H1 (cell line): ENCODE measurements around the gene MLN. TPM values are rescaled to one million over a fixed set of nuclear protein-coding genes. Genes with fewer than 3 reads are reported as not detected.

ENCODE experiments used
- HDAC6 ChIP-seq: IDR thresholded peaks from one replicate; pipeline ENCODE4 v1.7.1; 2012; ENCODE audit warnings: low read depth, mild to moderate bottlenecking, inconsistent platforms, low read length, moderate library complexity
- JUND ChIP-seq: IDR thresholded peaks from 2 replicates; pipeline ENCODE4 v1.6.1; 2011; ENCODE audit warnings: mild to moderate bottlenecking, improper control_type of control experiment, low read length
- polyA plus RNA-seq, 7 experiments: library from polyadenylated mRNA; depleted of rRNA in 3 of 7; stranded (reverse) in 5 of 7; unstranded in 2 of 7; fragments of >200 nt in 5 of 7; fragments of 200-250 nt in 2 of 7; gene quantifications; 1 replicate in 5 of 7; 2 replicates in 1 of 7; 4 replicates in 1 of 7; pipeline versions ENCODE4 v1.2.1 to v1.2.3, GENCODE V29; 2011 to 2013; ENCODE audit warnings: missing spikeins in 2 of 7, mixed read lengths in 2 of 7
- total RNA-seq: library from RNA; stranded (reverse); fragmentation: NEBNext Ultra II Directional; extraction: Animal tissue kit (Norgen Biotek cat#: 25700); gene quantifications from 2 replicates; pipeline ENCODE4 v1.2.1, GENCODE V29; 2021
- TF ChIP-seq, protein P1 (sequence below): fragments of 300-600 bp; sonication (generic); IDR thresholded peaks from 2 replicates; pipeline ENCODE4 v1.7.1; 2012; ENCODE audit warnings: low read length, moderate library complexity, mild to moderate bottlenecking, inconsistent platforms; ENCODE audit not compliant: insufficient replicate concordance

The MLN gene
- total and polyA plus RNA-seq, 2 of the 8 experiments (the other 6 are each of a cell fraction or from before 2014, with no cell fraction given): not detected

DNA sequence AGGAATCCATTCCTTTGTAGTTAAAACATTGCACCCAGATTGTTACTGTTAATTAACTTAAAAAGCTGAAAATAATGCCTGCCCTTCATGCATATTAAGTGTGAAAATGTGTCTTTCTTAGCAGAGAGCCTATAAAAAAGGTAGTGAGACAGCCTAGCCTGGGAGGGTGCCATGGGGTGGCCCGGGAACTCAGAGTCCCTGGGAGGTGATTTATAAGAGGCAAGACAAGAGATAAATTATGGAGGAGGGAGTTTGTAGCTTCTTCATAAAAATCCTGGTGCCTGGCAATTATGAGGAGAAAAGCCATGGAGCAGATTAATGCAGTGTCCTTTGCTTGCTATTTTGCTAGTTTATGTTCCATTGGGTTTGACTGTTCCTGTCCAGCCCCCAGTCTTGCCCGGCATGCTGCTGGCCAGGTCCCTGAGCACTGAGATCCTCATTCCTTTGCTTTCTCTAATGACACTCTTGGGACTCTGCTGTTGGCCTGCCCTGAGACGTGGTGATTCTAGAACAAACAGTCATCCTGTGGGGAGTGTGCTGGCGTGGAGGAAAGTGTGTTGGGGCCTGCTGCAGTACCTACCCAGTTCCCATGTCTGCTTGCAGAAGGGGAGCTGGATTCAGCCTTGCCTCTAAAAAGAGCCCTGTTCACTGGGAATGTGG is 4.2 kb downstream of the MLN start (continued):
- TF ChIP-seq, protein P1, sequence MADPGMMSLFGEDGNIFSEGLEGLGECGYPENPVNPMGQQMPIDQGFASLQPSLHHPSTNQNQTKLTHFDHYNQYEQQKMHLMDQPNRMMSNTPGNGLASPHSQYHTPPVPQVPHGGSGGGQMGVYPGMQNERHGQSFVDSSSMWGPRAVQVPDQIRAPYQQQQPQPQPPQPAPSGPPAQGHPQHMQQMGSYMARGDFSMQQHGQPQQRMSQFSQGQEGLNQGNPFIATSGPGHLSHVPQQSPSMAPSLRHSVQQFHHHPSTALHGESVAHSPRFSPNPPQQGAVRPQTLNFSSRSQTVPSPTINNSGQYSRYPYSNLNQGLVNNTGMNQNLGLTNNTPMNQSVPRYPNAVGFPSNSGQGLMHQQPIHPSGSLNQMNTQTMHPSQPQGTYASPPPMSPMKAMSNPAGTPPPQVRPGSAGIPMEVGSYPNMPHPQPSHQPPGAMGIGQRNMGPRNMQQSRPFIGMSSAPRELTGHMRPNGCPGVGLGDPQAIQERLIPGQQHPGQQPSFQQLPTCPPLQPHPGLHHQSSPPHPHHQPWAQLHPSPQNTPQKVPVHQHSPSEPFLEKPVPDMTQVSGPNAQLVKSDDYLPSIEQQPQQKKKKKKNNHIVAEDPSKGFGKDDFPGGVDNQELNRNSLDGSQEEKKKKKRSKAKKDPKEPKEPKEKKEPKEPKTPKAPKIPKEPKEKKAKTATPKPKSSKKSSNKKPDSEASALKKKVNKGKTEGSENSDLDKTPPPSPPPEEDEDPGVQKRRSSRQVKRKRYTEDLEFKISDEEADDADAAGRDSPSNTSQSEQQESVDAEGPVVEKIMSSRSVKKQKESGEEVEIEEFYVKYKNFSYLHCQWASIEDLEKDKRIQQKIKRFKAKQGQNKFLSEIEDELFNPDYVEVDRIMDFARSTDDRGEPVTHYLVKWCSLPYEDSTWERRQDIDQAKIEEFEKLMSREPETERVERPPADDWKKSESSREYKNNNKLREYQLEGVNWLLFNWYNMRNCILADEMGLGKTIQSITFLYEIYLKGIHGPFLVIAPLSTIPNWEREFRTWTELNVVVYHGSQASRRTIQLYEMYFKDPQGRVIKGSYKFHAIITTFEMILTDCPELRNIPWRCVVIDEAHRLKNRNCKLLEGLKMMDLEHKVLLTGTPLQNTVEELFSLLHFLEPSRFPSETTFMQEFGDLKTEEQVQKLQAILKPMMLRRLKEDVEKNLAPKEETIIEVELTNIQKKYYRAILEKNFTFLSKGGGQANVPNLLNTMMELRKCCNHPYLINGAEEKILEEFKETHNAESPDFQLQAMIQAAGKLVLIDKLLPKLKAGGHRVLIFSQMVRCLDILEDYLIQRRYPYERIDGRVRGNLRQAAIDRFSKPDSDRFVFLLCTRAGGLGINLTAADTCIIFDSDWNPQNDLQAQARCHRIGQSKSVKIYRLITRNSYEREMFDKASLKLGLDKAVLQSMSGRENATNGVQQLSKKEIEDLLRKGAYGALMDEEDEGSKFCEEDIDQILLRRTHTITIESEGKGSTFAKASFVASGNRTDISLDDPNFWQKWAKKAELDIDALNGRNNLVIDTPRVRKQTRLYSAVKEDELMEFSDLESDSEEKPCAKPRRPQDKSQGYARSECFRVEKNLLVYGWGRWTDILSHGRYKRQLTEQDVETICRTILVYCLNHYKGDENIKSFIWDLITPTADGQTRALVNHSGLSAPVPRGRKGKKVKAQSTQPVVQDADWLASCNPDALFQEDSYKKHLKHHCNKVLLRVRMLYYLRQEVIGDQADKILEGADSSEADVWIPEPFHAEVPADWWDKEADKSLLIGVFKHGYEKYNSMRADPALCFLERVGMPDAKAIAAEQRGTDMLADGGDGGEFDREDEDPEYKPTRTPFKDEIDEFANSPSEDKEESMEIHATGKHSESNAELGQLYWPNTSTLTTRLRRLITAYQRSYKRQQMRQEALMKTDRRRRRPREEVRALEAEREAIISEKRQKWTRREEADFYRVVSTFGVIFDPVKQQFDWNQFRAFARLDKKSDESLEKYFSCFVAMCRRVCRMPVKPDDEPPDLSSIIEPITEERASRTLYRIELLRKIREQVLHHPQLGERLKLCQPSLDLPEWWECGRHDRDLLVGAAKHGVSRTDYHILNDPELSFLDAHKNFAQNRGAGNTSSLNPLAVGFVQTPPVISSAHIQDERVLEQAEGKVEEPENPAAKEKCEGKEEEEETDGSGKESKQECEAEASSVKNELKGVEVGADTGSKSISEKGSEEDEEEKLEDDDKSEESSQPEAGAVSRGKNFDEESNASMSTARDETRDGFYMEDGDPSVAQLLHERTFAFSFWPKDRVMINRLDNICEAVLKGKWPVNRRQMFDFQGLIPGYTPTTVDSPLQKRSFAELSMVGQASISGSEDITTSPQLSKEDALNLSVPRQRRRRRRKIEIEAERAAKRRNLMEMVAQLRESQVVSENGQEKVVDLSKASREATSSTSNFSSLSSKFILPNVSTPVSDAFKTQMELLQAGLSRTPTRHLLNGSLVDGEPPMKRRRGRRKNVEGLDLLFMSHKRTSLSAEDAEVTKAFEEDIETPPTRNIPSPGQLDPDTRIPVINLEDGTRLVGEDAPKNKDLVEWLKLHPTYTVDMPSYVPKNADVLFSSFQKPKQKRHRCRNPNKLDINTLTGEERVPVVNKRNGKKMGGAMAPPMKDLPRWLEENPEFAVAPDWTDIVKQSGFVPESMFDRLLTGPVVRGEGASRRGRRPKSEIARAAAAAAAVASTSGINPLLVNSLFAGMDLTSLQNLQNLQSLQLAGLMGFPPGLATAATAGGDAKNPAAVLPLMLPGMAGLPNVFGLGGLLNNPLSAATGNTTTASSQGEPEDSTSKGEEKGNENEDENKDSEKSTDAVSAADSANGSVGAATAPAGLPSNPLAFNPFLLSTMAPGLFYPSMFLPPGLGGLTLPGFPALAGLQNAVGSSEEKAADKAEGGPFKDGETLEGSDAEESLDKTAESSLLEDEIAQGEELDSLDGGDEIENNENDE: no peak
- TF ChIP-seq HDAC6: no peak
- TF ChIP-seq JUND: no peak
